Activated CD4-positive, alpha-beta memory T cell treated with anti-CD3 and anti-CD28 coated beads for 36 hours (primary cell): ENCODE data around the gene DIS3L2. TPM values are rescaled to one million over a fixed set of nuclear protein-coding genes. Genes with fewer than 3 reads are reported as not detected.

ENCODE experiments used
- CTCF ChIA-PET: fragments of 350-600 bp; sonication (Branson Sonifier 250); formaldehyde crosslinking; loops from one replicate; lab custom pipeline; 2021; ENCODE audit warnings: antibody characterized with exemption, inconsistent platforms; lab: Charles Lee
- POLR2A ChIA-PET: fragments of 350-600 bp; sonication (Branson Sonifier 250); formaldehyde crosslinking; loops from one replicate; lab custom pipeline; 2021; ENCODE audit warnings: antibody characterized with exemption; lab: Charles Lee
- DNase-seq: peaks from one replicate; pipeline ENCODE4 v3.0.0-alpha.2; 2020
- H3K27ac Mint-ChIP-seq: one replicate; pipeline ENCODE4 v1.8.0; 2021; ENCODE audit warnings: mixed read lengths
- H3K27me3 Mint-ChIP-seq: one replicate; pipeline ENCODE4 v1.8.0; 2021; ENCODE audit warnings: mixed read lengths
- H3K36me3 Mint-ChIP-seq: one replicate; pipeline ENCODE4 v1.8.0; 2021; ENCODE audit warnings: mixed read lengths
- H3K4me1 Mint-ChIP-seq: one replicate; pipeline ENCODE4 v1.8.0; 2021; ENCODE audit warnings: low read depth, mixed read lengths
- H3K4me3 Mint-ChIP-seq: one replicate; pipeline ENCODE4 v1.8.0; 2021; ENCODE audit warnings: mild to moderate bottlenecking, mixed read lengths
- H3K9me3 Mint-ChIP-seq: one replicate; pipeline ENCODE4 v1.8.0; 2021; ENCODE audit warnings: mixed read lengths
- intact Hi-C: fragments of 100-400 bp; cut with micrococcal nuclease; formaldehyde crosslinking; loops from one replicate; pipeline ENCODE4 v1.15.1; 2023
- total RNA-seq, 2 experiments: library from RNA; stranded (reverse); gene quantifications; one replicate each; pipeline ENCODE4 v1.2.3, GENCODE V29; 2021

DIS3L2 gene
- total RNA-seq, 2 experiments from 2014 or later: 20.5 to 25.7 TPM

GRCh38 chr2:232211743-232212686 is 250.5 kb downstream of the DIS3L2 start:
- Mint-ChIP-seq H3K9me3 (no peaks in the 10 kb centered on the region), H3K27me3 (no peaks in the 10 kb centered on the region), H3K27ac (no peak overlapping the region), H3K4me3 (no peak overlapping the region), H3K4me1 (peaks cover 7% of the 10 kb centered on the region), H3K36me3 (peaks cover 24% of the 10 kb centered on the region)
- DNase-seq: no peak
- ChIA-PET POLR2A (no interaction called here), CTCF (no interaction called here)
- intact Hi-C loops: no loop called here

- no peak overlapping the region for H3K27ac Mint-ChIP-seq
- H3K4me1 Mint-ChIP-seq: peaks cover 8% of the 10 kb centered on the region
- peaks cover 27% of the 10 kb centered on the region for H3K36me3 Mint-ChIP-seq
Observed at GRCh38 chr2:232213176-232213575, 251.7 kb downstream of the DIS3L2 start.

DNA sequence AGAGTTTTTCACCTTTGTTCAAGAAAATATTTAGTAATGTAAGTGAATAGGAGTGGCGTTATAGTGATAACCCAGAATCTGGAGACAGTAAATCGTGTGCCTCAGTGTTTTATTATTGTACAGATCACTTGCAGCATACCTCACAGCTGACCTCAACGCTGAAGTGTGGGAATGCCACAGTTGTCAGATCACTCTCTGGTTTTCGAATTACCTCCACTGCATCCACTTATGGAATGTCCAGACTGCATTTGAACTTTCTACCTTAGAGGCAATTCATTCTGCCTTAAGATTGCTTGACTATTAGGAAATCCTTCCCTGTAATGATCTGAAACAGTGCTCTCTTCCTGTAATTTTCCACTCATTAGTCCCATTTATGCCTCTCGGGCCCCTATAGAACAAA is 252.5 kb downstream of the DIS3L2 start:
- DNase-seq: no peak
- Mint-ChIP-seq H3K4me3 (no peak overlapping the region), H3K4me1 (peaks cover 17% of the 10 kb centered on the region), H3K9me3 (no peaks in the 10 kb centered on the region), H3K36me3 (peaks cover 25% of the 10 kb centered on the region), H3K27ac (no peak overlapping the region), H3K27me3 (no peaks in the 10 kb centered on the region)
- intact Hi-C loops: no loop called here
- ChIA-PET POLR2A (no interaction called here), CTCF (no interaction called here)

More at GRCh38 chr2:232213176-232213575, 251.7 kb downstream of the DIS3L2 start:
- no peaks in the 10 kb centered on the region for H3K27me3 Mint-ChIP-seq
- ChIA-PET CTCF (no interaction called here), POLR2A (no interaction called here)
- no peak for DNase-seq
- H3K9me3 Mint-ChIP-seq: no peaks in the 10 kb centered on the region
- H3K4me3 Mint-ChIP-seq: no peak overlapping the region
- intact Hi-C loops: no loop called here

DNA sequence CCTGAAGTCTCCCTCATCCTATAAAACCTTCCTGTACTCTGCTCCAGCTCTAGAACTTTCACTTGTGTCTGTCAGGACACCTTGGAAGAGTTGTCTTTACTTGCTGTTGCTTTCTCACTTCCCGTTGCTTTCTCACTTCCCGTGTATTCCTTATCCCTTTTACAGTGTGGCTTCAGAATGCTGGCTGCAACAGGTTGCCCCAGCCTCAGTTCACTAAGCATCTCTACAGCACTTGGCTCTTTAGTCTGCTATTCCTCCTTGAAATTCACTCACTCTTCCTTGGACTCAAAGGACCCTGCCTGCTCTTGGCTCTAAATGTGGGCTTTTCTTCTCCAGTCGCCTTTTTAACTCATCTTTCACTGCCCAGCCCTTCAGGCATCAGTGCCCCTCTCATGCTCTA is 254.5 kb downstream of the DIS3L2 start:
- H3K36me3 Mint-ChIP-seq: peaks cover 10% of the 10 kb centered on the region
- H3K27me3 Mint-ChIP-seq: no peaks in the 10 kb centered on the region
- H3K27ac Mint-ChIP-seq: no peak overlapping the region
- no peak overlapping the region for H3K4me3 Mint-ChIP-seq
- POLR2A ChIA-PET: no interaction called here
- CTCF ChIA-PET: no interaction called here
- no peak for DNase-seq
- intact Hi-C loops: no loop called here
- H3K4me1 Mint-ChIP-seq: peaks cover 23% of the 10 kb centered on the region
- no peaks in the 10 kb centered on the region for H3K9me3 Mint-ChIP-seq

GRCh38 chr2:232218778-232219495 is 257.4 kb downstream of the DIS3L2 start:
- ChIA-PET POLR2A (no interaction called here), CTCF (no interaction called here)
- intact Hi-C loops: no loop called here
- no peaks in the 10 kb centered on the region for H3K27me3 Mint-ChIP-seq
- H3K36me3 Mint-ChIP-seq: peaks cover 10% of the 10 kb centered on the region
- no peak overlapping the region for H3K4me3 Mint-ChIP-seq
- peaks cover 17% of the 10 kb centered on the region for H3K4me1 Mint-ChIP-seq
- H3K27ac Mint-ChIP-seq: no peak overlapping the region
- DNase-seq: no peak
- no peaks in the 10 kb centered on the region for H3K9me3 Mint-ChIP-seq

- intact Hi-C loops: no loop called here
- DNase-seq: no peak
- H3K4me1 Mint-ChIP-seq: peaks cover 17% of the 10 kb centered on the region
- H3K36me3 Mint-ChIP-seq: peaks cover 10% of the 10 kb centered on the region
- POLR2A ChIA-PET: no interaction called here
- H3K27me3 Mint-ChIP-seq: no peaks in the 10 kb centered on the region
- H3K9me3 Mint-ChIP-seq: no peaks in the 10 kb centered on the region
- H3K4me3 Mint-ChIP-seq: no peak overlapping the region
- H3K27ac Mint-ChIP-seq: no peak overlapping the region
- CTCF ChIA-PET: no interaction called here
Observed at GRCh38 chr2:232219496-232219870, 258.0 kb downstream of the DIS3L2 start.

DNA sequence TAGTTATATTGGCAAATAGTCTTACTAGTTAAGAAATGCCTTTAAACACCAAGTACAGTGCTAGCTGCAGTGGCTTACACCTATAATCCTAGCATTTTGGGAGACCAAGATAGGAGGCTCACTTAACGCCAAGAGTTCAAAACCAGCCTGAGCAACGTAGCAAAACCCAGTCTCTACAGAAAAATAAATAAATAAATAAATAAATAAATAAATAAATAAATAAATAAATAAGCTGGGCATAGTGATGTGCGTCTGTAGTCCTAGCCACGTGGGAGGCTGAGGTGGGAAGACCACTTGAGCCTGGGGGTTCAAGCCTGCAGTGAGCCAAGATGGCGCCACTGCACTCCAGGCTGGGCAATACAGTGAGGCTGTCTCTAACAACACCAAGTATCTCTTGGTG is 258.4 kb downstream of the DIS3L2 start:
- Mint-ChIP-seq H3K27me3 (no peaks in the 10 kb centered on the region), H3K4me3 (no peak overlapping the region), H3K36me3 (peaks cover 10% of the 10 kb centered on the region), H3K4me1 (peaks cover 17% of the 10 kb centered on the region), H3K9me3 (no peaks in the 10 kb centered on the region), H3K27ac (no peak overlapping the region)
- ChIA-PET CTCF (no interaction called here), POLR2A (no interaction called here)
- intact Hi-C loops: no loop called here
- no peak for DNase-seq

GRCh38 chr2:232225429-232225828 is 263.9 kb downstream of the DIS3L2 start:
- no peaks in the 10 kb centered on the region for H3K27me3 Mint-ChIP-seq
- intact Hi-C loops: no loop called here
- H3K4me3 Mint-ChIP-seq: no peak overlapping the region
- peaks cover 8% of the 10 kb centered on the region for H3K36me3 Mint-ChIP-seq
- ChIA-PET POLR2A (no interaction called here), CTCF (no interaction called here)
- no peaks in the 10 kb centered on the region for H3K9me3 Mint-ChIP-seq
- no peak for DNase-seq
- no peak overlapping the region for H3K27ac Mint-ChIP-seq
- H3K4me1 Mint-ChIP-seq: no peaks in the 10 kb centered on the region

GRCh38 chr2:232225895-232226294 is 264.4 kb downstream of the DIS3L2 start:
- ChIA-PET POLR2A (no interaction called here), CTCF (no interaction called here)
- Mint-ChIP-seq H3K4me1 (no peaks in the 10 kb centered on the region), H3K36me3 (peaks cover 8% of the 10 kb centered on the region), H3K4me3 (no peak overlapping the region), H3K27ac (no peak overlapping the region), H3K9me3 (no peaks in the 10 kb centered on the region), H3K27me3 (no peaks in the 10 kb centered on the region)
- intact Hi-C loops: no loop called here
- DNase-seq: no peak

DNA sequence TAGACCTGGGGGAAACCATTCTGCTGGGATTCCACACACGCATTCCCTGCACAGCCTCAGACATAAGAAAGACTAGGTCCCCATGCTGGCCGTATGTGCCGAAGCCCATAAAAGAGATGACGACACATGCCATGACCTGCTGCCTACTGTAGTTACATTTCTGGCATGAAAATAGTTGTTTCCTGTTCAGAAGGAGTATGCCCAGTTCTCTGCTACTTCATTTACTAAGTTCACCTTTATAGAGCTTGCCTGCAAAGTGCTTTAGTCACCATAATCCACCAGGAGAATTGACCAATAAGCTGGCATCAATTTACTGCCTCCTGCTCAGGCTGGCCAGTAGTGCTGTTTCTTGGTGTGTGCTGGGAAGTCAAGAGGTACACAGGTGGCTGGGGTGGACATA is 266.8 kb downstream of the DIS3L2 start:
- ChIA-PET CTCF (interaction anchor here (0.6 kb wide), 2 partner anchors 312 to 327 kb away, joined by 3 to 4 read pairs; no protein-coding TSS in a partner anchor), POLR2A (no interaction called here)
- intact Hi-C loops: no loop called here
- Mint-ChIP-seq H3K4me1 (peaks cover 10% of the 10 kb centered on the region), H3K4me3 (no peak overlapping the region), H3K27me3 (no peaks in the 10 kb centered on the region), H3K9me3 (no peaks in the 10 kb centered on the region), H3K36me3 (no peaks in the 10 kb centered on the region), H3K27ac (no peak overlapping the region)
- no peak for DNase-seq

GRCh38 chr2:232228971-232229894 is 267.7 kb downstream of the DIS3L2 start:
- no peak overlapping the region for H3K27ac Mint-ChIP-seq
- ChIA-PET POLR2A (no interaction called here), CTCF (interaction anchor here (0.6 to 2.6 kb wide), 6 partner anchors 215 to 329 kb away, joined by 3 to 16 read pairs (median 4); partner anchors contain the start of gene NPPC)
- H3K36me3 Mint-ChIP-seq: no peaks in the 10 kb centered on the region
- H3K9me3 Mint-ChIP-seq: no peaks in the 10 kb centered on the region
- intact Hi-C loops: no loop called here
- no peak for DNase-seq
- H3K4me1 Mint-ChIP-seq: peaks cover 10% of the 10 kb centered on the region
- H3K27me3 Mint-ChIP-seq: no peaks in the 10 kb centered on the region
- no peak overlapping the region for H3K4me3 Mint-ChIP-seq
